GM12874 (cell line): ENCODE measurements around the gene EI24.

ENCODE experiments used
- CTCF ChIP-seq: IDR thresholded peaks from 2 replicates; pipeline ENCODE4 v1.5.1; 2011; ENCODE audit warnings: low read depth, mild to moderate bottlenecking, control low read depth, low read length, moderate library complexity; ENCODE audit not compliant: insufficient read depth

Gene EI24

DNA sequence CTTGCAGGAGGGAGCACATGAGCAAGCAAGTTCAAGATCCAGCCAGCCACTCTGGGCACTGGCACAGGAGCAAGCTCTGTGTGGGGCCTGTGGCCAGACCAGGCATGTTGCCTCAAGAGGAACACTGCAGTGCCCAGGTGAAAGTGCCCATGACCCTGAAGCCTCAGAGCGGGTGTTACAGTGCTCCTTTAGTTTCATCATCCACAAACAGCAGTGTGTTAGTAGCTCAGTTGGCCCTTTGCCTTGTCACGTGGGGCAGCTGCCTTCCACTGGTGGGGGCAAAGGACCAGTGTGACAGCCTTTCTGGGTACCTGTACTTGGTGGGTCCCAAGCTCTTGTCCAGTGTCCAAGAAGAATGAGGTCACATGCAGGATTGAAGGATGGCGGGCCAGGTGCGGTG lies 3.0 kb upstream of the EI24 start:
- no peak for TF ChIP-seq CTCF

DNA sequence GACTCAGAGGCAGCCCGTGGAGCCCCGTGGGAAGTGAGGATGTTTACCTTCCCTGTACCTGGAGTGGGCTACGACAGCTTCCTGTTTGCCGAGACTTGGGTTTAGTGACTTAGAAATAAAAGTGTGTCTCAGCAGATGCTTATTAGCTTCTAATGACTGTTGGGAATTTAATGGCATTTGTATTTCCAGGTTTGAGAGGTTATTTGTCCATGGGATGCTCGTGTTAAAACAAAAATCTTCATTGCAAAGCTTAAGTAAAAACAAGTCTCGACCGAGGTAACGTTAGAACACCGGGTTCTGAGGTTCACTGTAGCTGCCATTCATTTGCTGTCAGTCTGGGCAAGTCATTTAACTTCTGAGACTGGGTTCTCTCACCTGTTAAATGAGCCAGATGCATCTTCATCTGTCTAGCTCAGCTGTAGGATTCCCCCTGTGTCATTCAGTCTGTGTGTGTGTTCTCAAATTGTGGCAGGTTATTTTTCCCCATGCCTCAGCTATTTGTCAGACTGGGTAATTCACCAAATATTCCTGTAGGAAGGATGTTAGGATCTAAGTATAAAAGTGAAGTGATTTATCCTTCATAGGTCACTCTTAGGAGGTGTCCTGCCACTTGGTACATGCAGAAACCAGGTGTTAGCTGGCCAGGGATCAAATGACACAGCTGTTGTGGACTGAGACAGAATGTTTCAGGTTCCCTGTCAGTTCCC lies 791 bp downstream of the EI24 start:
- no peak for TF ChIP-seq CTCF

GRCh38 chr11:125570952-125571351 lies 1.7 kb downstream of the EI24 start:
- TF ChIP-seq CTCF, result no peak

DNA sequence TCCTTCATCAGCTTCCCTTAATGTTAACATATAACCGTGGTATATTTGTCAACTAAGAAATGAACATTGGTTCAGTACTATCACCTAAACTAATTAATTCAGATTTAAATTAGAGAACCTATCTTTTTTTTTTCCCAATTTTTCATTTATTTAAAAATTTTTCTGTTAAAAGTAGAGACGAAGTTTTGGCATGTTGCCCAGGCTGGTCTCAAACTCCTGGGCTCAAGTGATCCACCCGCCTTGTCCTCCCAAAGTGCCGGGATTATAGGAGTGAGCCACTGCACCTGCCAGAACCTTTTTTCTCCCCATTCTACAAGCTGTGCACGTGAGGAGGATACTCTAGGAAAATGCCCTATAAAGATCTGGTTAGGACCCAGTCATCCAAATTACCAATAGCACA lies 3.6 kb downstream of the EI24 start:
- no peak for TF ChIP-seq CTCF

DNA sequence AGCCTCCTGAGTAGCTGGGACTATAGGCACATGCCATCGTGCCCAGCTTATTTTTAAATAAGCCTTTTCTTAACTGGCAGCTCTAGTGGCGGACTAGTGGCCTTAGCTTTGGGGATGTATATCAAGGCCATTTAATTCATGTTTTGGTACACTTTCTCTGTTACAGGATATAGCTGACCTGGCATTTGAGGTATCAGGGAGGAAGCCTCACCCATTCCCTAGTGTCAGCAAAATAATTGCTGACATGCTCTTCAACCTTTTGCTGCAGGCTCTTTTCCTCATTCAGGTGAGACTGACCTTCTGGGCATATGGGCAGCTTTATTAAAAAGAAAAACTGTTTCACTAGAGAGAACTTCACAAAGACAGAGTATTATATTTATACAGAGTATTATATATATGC lies 9.5 kb downstream of the EI24 start:
- no peak for TF ChIP-seq CTCF

GRCh38 chr11:125579811-125580210 lies 10.5 kb downstream of the EI24 start:
- TF ChIP-seq CTCF, result no peak

- TF ChIP-seq CTCF, result no peak
These were observed 14.2 kb downstream of the EI24 start for GRCh38 chr11:125583496-125583895.
